H54 (cell line): ENCODE results near the gene ADRA2C.

Experiments
- DNase-seq: peaks from one replicate; pipeline ENCODE4 v3.0.0; 2011; ENCODE audit warnings: low spot score, mixed read lengths; ENCODE audit not compliant: insufficient read length
- FAIRE-seq: peaks from 3 replicates; lab custom pipeline; 2011; peaks lifted over from hg19 to GRCh38; lab: Jason Lieb, UNC
- POLR2A ChIP-seq: IDR thresholded peaks from 2 replicates; pipeline ENCODE4 v1.6.1; 2011; ENCODE audit warnings: low read depth, mild to moderate bottlenecking, low read length

Gene ADRA2C

GRCh38 chr4:3784454-3785291 lies 18.5 kb downstream of the ADRA2C start:
- no peak for TF ChIP-seq POLR2A
- DNase-seq (no peak), FAIRE-seq (no peak)

GRCh38 chr4:3785292-3785565 lies 19.0 kb downstream of the ADRA2C start:
- TF ChIP-seq POLR2A = no peak
- no peak for FAIRE-seq
- no peak for DNase-seq

GRCh38 chr4:3786196-3786869 lies 20.1 kb downstream of the ADRA2C start:
- FAIRE-seq (no peak), DNase-seq (no peak)
- no peak for TF ChIP-seq POLR2A

- TF ChIP-seq POLR2A = no peak
- DNase-seq = no peak
- no peak for FAIRE-seq
Observed at GRCh38 chr4:3787489-3788365, 21.5 kb downstream of the ADRA2C start.

- FAIRE-seq = no peak
- no peak for TF ChIP-seq POLR2A
- DNase-seq = no peak
Observed at GRCh38 chr4:3788366-3788660, 22.1 kb downstream of the ADRA2C start.

GRCh38 chr4:3789587-3789986 lies 23.4 kb downstream of the ADRA2C start:
- DNase-seq (no peak), FAIRE-seq (no peak)
- no peak for TF ChIP-seq POLR2A

- no peak for TF ChIP-seq POLR2A
- DNase-seq (no peak), FAIRE-seq (no peak)
Observed at GRCh38 chr4:3790006-3790561, 23.9 kb downstream of the ADRA2C start.

GRCh38 chr4:3791256-3791655 lies 25.1 kb downstream of the ADRA2C start:
- DNase-seq = no peak
- FAIRE-seq = no peak
- TF ChIP-seq POLR2A = no peak

GRCh38 chr4:3791910-3792542 lies 25.8 kb downstream of the ADRA2C start:
- DNase-seq = no peak
- no peak for FAIRE-seq
- TF ChIP-seq POLR2A = no peak

- FAIRE-seq = no peak
- DNase-seq = no peak
- no peak for TF ChIP-seq POLR2A
Observed at GRCh38 chr4:3792813-3793212, 26.6 kb downstream of the ADRA2C start.

- TF ChIP-seq POLR2A = no peak
- DNase-seq (no peak), FAIRE-seq (no peak)
Observed at GRCh38 chr4:3793545-3793944, 27.4 kb downstream of the ADRA2C start.

GRCh38 chr4:3796960-3797359 lies 30.8 kb downstream of the ADRA2C start:
- no peak for DNase-seq
- no peak for TF ChIP-seq POLR2A
- no peak for FAIRE-seq

GRCh38 chr4:3797831-3798790 lies 31.9 kb downstream of the ADRA2C start:
- DNase-seq = no peak
- no peak for TF ChIP-seq POLR2A
- no peak for FAIRE-seq
